GM21381 (cell line): ENCODE data around the gene TRAPPC1.
A peak's percentile ranks its signal among the peaks of the same experiment; 100 is the strongest.

Source experiments
- ATAC-seq: cut with Tn5 transposase; IDR thresholded peaks from one replicate; pipeline ENCODE4 v1.9.1; 2021; ENCODE audit warnings: mild to moderate bottlenecking, moderate library complexity; ENCODE audit not compliant: unreplicated experiment

The TRAPPC1 gene

GRCh38 chr17:7903154-7904103, 28.3 kb downstream of the TRAPPC1 start:
- ATAC-seq: no peak

GRCh38 chr17:7897773-7898172, 34.0 kb downstream of the TRAPPC1 start:
- ATAC-seq: no peak

GRCh38 chr17:7897090-7897489, 34.7 kb downstream of the TRAPPC1 start:
- ATAC-seq: no peak

- no peak for ATAC-seq
Observed at GRCh38 chr17:7894866-7895265, 36.9 kb downstream of the TRAPPC1 start.

GRCh38 chr17:7894226-7894625, 37.5 kb downstream of the TRAPPC1 start:
- no peak for ATAC-seq

- no peak for ATAC-seq
Observed at GRCh38 chr17:7893187-7893880, 38.4 kb downstream of the TRAPPC1 start.

GRCh38 chr17:7889166-7889955, 42.4 kb downstream of the TRAPPC1 start:
- ATAC-seq: no peak

- no peak for ATAC-seq
Observed at GRCh38 chr17:7888184-7888920, 43.4 kb downstream of the TRAPPC1 start, which contains the start of gene CHD3. Gene CHD3, plus strand, starts transcription at chr17:7888789. Its CDS starts 212 bp downstream, at chr17:7889001.

- ATAC-seq: peak; percentile 45
Observed at GRCh38 chr17:7887482-7888183, 44.1 kb downstream of the TRAPPC1 start.

- ATAC-seq: no peak
Observed at GRCh38 chr17:7887038-7887481, 44.7 kb downstream of the TRAPPC1 start.

- ATAC-seq: no peak
Observed at GRCh38 chr17:7886227-7887037, 45.3 kb downstream of the TRAPPC1 start.

- no peak for ATAC-seq
Observed at GRCh38 chr17:7885367-7886226, 46.1 kb downstream of the TRAPPC1 start.

GRCh38 chr17:7884581-7885366, 47.0 kb downstream of the TRAPPC1 start:
- ATAC-seq: no peak

GRCh38 chr17:7883781-7884386, 47.9 kb downstream of the TRAPPC1 start:
- no peak for ATAC-seq

- no peak for ATAC-seq
Observed at GRCh38 chr17:7882629-7883028, 49.1 kb downstream of the TRAPPC1 start.

GRCh38 chr17:7882068-7882467, 49.7 kb downstream of the TRAPPC1 start:
- no peak for ATAC-seq
